Body of pancreas (tissue), 4 donors: ENCODE data around the gene CFAP299. TPM values are rescaled to one million over a fixed set of nuclear protein-coding genes. Genes with fewer than 3 reads are reported as not detected.

Source experiments
- ATAC-seq: fragments of 150-250 bp; one replicate; pipeline ENCODE4 v1.9.1; 2016
- DNase-seq, 4 donors: peaks; one replicate each; pipeline ENCODE4 v3.0.0-alpha.2; 2019
- H3K27ac ChIP-seq, 4 donors: fragments of 200-600 bp; sonication (generic); 1 replicate in 3 of 4; 2 replicates in 1 of 4; pipeline versions ENCODE4 v1.5.1 to v1.6.1; 2016 to 2019; ENCODE audit warnings: mild to moderate bottlenecking in 1 of 4, mixed read lengths in 1 of 4, moderate library complexity in 1 of 4
- H3K27me3 ChIP-seq, 2 donors: fragments of 200-600 bp; sonication (generic); one replicate each; pipeline ENCODE4 v1.6.0; 2016; ENCODE audit warnings: mild to moderate bottlenecking in 1 of 2
- H3K36me3 ChIP-seq, 2 donors: fragments of 200-600 bp; sonication (generic); replicated peaks in 1 of 2; 2 replicates each; pipeline ENCODE4 v1.5.1; 2016; ENCODE audit warnings: low read depth in 2 of 2; ENCODE audit not compliant: insufficient read depth in 1 of 2
- H3K4me1 ChIP-seq: fragments of 200-600 bp; sonication (generic); one replicate; pipeline ENCODE4 v1.6.0; 2016
- H3K4me3 ChIP-seq, 2 donors: fragments of 200-600 bp; sonication (generic); 1 replicate in 1 of 2; 2 replicates in 1 of 2; pipeline ENCODE4 v1.5.1; 2016 to 2019
- H3K9me3 ChIP-seq, 3 donors: fragments of 200-600 bp; sonication (generic); 1 replicate in 2 of 3; 2 replicates in 1 of 3; pipeline ENCODE4 v1.5.1; 2016
- CTCF ChIP-seq, 7 experiments: fragments of 450-650 bp in 4 of 7; fragments of 200-600 bp in 3 of 7; sonication (generic) in 3 of 7; IDR thresholded peaks; one replicate each; pipeline ENCODE4 v1.5.1; 2016 to 2019; ENCODE audit warnings: antibody characterized with exemption in 7 of 7
- POLR2A ChIP-seq, 3 donors: fragments of 450-650 bp; IDR thresholded peaks; one replicate each; pipeline ENCODE4 v1.6.1; 2016; ENCODE audit warnings: antibody characterized with exemption in 3 of 3, mild to moderate bottlenecking in 2 of 3
- WGBS, 2 donors: methylation state at CpG; one replicate each; pipeline ENCODE4 v1.1.5; 2017; 5-methylcytosine and 5-hydroxymethylcytosine counted together
- intact Hi-C: fragments of 100-400 bp; cut with DNase I; formaldehyde crosslinking; loops from one replicate; pipeline ENCODE4 v1.15.1; 2023
- total RNA-seq, 2 donors: library from RNA; depleted of rRNA; stranded (reverse); fragments of >200 nt; gene quantifications; one replicate each; pipeline ENCODE4 v1.1.0, GENCODE V29; 2016

CFAP299 gene
- total RNA-seq, 2 donors from 2014 or later = not detected

- Histone ChIP-seq H3K9me3 (no peaks in the 10 kb centered on the region), H3K36me3 (no peaks in the 10 kb centered on the region), H3K27ac (no peak overlapping the region), H3K4me3 (no peak overlapping the region), H3K27me3 (no peaks in the 10 kb centered on the region), H3K4me1 (no peaks in the 10 kb centered on the region)
- no peak for DNase-seq
- TF ChIP-seq CTCF (IDR thresholded peaks at IDR 0.05) (no peak), POLR2A (IDR thresholded peaks at IDR 0.05) (no peak)
- WGBS, 2 donors = 46 to 53% methylated on average over 3 of the region's 3 CpGs
- intact Hi-C loops = no loop called here
- ATAC-seq = no peak
These were observed 46.7 kb downstream of the CFAP299 start for GRCh38 chr4:80382090-80382832.

- H3K27me3 ChIP-seq = no peaks in the 10 kb centered on the region
- no peak for ATAC-seq
- DNase-seq = no peak
- no peak overlapping the region for H3K4me3 ChIP-seq
- no peaks in the 10 kb centered on the region for H3K36me3 ChIP-seq
- H3K27ac ChIP-seq = no peak overlapping the region
- intact Hi-C loops = no loop called here
- no peak for TF ChIP-seq POLR2A (IDR thresholded peaks at IDR 0.05)
- no peak for TF ChIP-seq CTCF (IDR thresholded peaks at IDR 0.05)
- WGBS, 2 donors = 83 to 90% methylated on average over 9 to 22 of the region's 25 CpGs
- no peaks in the 10 kb centered on the region for H3K9me3 ChIP-seq
- no peaks in the 10 kb centered on the region for H3K4me1 ChIP-seq
These were observed 50.1 kb downstream of the CFAP299 start for GRCh38 chr4:80385397-80386280.

GRCh38 chr4:80386281-80386886, 50.9 kb downstream of the CFAP299 start:
- TF ChIP-seq CTCF (IDR thresholded peaks at IDR 0.05) (no peak), POLR2A (IDR thresholded peaks at IDR 0.05) (no peak)
- intact Hi-C loops = no loop called here

GRCh38 chr4:80387390-80388283, 52.1 kb downstream of the CFAP299 start:
- H3K9me3 ChIP-seq = no peaks in the 10 kb centered on the region
- intact Hi-C loops = no loop called here
- no peaks in the 10 kb centered on the region for H3K36me3 ChIP-seq
- H3K27ac ChIP-seq = no peak overlapping the region
- TF ChIP-seq CTCF (IDR thresholded peaks at IDR 0.05) (no peak), POLR2A (IDR thresholded peaks at IDR 0.05) (no peak)
- H3K4me1 ChIP-seq = no peaks in the 10 kb centered on the region
- WGBS, 2 donors = 77% methylated on average over 8 to 11 of the region's 11 CpGs
- DNase-seq = no peak
- no peaks in the 10 kb centered on the region for H3K27me3 ChIP-seq
- no peak overlapping the region for H3K4me3 ChIP-seq
- no peak for ATAC-seq

More at GRCh38 chr4:80386281-80386886, 50.9 kb downstream of the CFAP299 start:
- 90 to 91% methylated on average over 28 to 36 of the region's 42 CpGs for WGBS, 2 donors
- Histone ChIP-seq H3K4me3 (no peak overlapping the region), H3K36me3 (no peaks in the 10 kb centered on the region), H3K4me1 (no peaks in the 10 kb centered on the region), H3K27ac (no peak overlapping the region), H3K9me3 (no peaks in the 10 kb centered on the region), H3K27me3 (no peaks in the 10 kb centered on the region)
- DNase-seq = no peak
- ATAC-seq = no peak
